ENCODE results near the gene PAMR1.

Gene PAMR1

GRCh38 chr11:35433588-35433987 is 91.8 kb downstream of the PAMR1 start:
- no peak for DNase-seq

GRCh38 chr11:35432464-35432863 is 93.0 kb downstream of the PAMR1 start:
- no peak for DNase-seq

DNA sequence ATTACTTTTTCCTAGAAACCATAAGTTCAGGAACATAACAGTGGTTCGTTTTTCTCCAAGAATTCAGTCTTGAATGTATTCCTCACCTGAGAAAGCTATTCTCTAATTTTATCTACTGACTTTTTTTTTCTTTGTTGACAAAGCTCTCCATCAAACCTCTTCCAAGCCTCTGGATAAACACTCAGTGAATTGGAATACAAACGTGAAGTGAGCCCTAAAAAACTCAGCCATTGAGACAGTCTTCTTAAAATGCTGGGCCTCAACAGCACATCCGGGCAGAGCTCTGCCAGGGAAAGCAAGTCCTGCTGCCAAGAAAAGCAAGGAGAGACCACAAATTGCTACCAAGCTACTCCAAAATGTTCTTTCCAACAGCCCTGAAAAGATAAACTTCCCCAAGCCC is 98.3 kb downstream of the PAMR1 start:
- DNase-seq, result peak in 1 of 2 donors; percentile 62

GRCh38 chr11:35426351-35426750 is 99.1 kb downstream of the PAMR1 start:
- no peak for DNase-seq

- no peak for DNase-seq
Measured at GRCh38 chr11:35425603-35426212, 99.7 kb downstream of the PAMR1 start.

- no peak for DNase-seq
Measured at GRCh38 chr11:35424157-35424940, 101.1 kb downstream of the PAMR1 start.

DNA sequence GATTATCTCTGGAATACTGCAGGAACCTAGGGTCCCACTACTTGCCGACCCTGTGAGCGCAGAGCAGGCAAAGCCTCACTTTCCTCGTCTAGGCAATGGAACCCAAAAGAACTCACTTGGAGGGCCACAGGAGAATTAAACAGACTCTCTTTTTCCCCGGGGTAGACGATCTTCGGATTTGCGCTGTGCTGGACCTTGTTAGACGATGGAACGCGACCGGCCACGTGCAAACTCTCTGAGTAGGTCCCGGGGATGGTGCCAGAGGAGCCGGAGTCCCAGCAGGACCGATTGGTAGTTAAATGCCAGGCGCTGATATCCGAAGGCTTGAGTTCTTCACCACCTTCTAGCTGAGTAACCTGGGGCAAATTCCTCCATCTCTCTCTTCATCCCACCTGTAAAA is 105.0 kb downstream of the PAMR1 start:
- DNase-seq, result peak in 1 of 2 donors; percentile 36

DNA sequence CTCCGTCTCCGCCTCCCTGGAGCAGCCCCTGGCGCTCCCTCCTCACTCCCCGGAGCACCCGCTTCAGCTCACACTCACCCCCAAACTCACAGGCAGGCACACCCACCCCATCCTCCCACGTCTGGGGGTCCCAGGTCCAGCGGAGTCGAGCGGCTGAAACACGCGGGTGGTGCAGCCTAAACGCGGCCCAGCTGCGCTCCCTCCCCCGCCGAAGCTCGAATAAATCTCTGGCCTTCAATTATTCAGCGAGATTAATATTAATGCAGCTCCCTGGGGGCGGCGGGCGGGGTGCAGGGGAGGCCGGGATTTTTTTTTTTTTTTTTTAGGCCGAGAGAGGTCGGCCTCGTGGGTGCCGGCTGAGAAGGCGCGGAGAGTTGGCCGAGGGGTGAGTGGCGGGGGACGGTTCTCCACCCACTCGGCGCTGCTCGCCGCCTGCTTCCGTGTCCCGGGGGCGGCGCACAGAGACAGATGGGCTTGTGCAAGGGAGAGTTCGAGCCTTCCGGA is 105.5 kb downstream of the PAMR1 start:
- DNase-seq, result no peak

DNA sequence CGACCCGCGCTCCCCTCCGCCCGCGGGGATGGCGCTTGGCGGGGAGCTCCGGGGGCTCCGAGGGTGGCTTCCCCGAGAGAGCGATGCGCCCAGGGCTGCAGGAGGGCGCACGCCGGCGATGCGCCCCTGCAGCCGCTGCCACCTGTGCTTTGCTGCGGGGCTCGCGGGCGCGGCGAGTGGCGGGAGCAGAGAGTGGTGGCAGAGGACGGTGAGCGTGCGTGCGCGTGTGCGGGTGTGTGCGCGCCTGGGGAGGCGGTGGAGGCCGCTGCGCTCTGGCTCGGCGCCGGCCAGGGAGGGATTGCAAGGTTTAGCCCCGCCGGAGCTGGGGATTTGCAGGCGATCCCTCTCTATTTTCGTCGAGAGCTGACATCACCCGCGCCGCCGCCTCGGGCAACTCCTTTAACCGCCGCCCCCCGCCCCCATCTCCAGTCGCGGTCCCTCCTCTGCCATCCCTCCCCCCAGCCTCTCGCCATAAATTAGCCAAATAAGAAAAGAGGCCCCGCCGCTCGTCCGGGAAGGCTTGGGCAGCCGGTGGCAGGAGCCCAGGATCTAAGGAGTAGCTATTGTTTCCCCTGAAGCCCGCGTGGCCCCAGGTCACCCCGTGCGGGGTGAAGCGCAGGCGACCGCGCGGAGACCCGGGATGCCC is 106.1 kb downstream of the PAMR1 start, which contains the start of gene SLC1A2:
TSS of gene SLC1A2 (minus strand) at position 375 of the 646 bp plus-strand sequence. CDS start 592 bp downstream, outside the sequence.
- peak; percentile 37 to 45 for DNase-seq

DNA sequence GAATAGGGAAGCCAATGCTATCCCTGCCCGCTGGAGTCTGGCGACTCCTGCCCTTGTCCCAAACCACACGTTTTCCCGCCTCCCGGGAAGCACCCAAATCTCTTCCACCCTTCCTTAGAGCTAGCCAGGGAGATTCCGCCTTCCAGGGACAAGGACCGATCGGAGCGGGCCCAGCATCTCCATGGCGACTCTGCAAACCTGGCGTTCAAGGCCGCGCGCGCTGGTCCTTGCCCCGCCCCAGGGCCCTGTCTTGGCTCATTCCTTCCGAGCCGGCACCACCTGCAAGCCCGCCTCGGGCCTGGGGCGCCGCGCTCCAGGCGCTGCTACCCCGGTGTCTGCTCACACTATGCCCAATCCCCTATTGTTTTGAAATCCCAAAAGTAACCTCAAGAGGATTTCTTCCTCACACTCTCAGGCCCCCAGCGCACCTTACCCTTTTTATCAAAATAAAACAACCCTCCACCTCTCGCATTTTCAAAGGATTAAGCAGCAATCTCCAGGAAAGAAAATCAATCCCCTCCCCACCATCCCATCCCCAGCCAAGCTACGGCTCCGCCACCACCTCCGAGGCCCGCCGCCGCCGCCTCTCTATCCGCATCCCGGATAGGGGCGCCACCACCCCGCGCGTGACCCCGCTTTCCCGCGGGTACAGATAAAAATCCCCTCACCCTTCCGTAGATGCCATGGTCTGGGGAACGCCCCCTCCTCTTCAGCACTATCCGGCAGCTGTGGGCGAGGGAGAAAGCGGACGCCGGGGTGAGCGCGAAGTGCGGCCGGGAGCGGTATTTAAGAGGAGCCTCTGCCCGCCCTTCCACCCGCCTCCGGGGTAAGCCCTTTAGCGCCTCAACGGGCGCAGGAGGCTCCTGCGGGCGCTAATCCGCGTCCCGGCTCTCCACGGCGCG is 106.9 kb downstream of the PAMR1 start:
- no peak for DNase-seq

GRCh38 chr11:35415487-35415886 is 109.9 kb downstream of the PAMR1 start:
- no peak for DNase-seq

- no peak for DNase-seq
Measured at GRCh38 chr11:35414776-35415175, 110.6 kb downstream of the PAMR1 start.

DNA sequence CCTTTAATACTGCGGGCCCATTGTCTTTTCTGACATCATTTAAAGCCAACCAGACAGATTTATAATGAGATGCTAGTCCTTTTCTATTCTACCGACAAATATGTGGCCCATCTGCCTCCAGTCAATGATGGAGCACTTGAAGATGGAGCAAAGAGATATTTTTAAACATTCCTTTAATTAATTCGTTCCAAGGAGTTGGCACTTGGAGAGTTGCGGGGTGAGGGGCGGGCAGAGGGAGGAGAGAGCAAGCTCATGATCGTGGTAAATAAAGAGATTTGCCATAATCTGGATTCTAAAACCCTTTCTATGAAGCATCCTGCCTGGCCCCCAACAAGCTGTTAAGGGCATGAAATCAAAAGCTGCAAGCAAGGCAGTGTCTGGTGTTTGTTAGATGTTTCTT is 111.1 kb downstream of the PAMR1 start:
- no peak for DNase-seq

DNA sequence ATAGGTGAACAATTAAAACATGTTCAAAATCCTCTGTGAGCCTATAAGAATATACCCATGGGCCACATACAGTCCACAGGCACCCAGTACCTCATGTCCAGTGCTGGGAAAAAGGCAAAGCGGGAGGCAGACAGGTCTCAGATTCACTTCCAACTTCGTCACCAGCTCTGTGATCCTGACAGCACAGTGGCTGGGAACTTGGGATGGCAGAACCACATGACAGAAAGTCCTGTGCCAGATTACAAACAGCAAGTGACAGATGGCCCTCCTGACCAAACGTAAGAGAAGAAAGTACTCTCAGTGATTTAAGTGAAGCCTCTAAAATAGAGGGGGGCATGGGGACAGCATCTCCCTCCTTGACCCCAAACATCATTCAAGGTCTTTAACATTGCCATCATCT is 111.8 kb downstream of the PAMR1 start:
- DNase-seq, result no peak

- no peak for DNase-seq
Measured at GRCh38 chr11:35412285-35412684, 113.1 kb downstream of the PAMR1 start.

- no peak for DNase-seq
Measured at GRCh38 chr11:35407041-35407440, 118.4 kb downstream of the PAMR1 start.

GRCh38 chr11:35404388-35404775 is 121.0 kb downstream of the PAMR1 start:
- peak in 1 of 2 donors; percentile 31 for DNase-seq

- no peak for DNase-seq
Measured at GRCh38 chr11:35403765-35404387, 121.5 kb downstream of the PAMR1 start.

DNA sequence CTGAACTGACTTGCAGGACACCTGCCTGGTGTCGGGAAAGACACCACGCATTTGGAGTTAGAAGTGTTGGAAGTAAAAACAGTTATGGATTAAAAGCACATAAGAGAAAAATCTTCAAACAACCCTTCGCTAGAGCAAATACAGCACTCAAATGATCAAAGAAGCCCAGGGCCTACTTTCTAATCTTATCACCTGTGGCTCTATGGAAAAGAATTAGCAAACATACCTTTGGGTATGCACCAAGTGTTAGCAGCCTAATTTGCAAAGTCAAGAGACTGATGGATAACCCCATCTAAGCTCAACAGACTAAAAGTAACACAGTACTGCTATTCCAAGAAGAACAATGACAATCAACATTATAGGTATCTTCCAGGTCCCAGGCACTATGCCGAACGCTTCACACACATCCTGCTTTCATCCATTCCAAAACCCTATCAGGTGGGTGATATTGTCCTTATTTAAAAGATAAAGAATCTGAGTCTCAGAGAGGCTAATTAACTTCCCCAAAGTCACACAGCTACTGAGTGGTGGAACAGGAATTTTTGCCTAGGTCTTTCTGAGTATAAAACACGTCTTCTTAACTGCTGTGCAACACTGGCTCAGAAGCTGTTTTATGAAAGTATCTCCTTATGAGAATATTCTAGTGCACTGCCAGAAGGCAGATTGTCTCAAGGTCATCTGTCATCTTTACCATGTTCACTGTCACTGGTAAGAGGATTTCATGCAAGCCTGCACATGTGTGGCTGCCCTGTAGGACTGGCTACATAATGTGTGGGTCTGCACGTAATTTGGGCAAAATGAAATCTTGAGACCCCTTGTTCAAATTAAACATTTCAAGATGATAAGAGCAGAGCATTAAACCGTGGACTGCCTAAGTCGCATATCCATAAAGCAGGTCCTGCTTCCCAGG is 122.4 kb downstream of the PAMR1 start:
- DNase-seq, result no peak

DNA sequence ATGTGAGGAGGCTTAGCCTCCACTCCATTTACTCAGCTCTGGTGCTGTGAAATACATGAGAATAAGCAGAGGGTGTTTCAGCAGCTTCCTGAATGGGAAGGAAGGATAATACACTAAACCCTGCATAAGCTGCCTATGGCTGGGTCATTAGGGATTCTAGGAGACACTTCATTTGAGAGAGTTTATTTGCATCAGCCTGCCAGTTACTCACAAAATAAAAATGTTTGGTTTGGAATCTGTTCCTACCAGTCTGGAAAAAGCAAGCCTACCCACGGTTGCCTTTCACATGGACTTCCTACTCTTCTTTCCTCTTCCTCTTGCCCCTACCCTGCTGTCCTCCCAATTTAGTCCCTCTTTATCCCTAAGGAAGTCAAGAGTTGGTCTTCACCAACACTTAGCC is 126.5 kb downstream of the PAMR1 start:
- DNase-seq, result no peak

- DNase-seq, result no peak
Measured at GRCh38 chr11:35394941-35395340, 130.5 kb downstream of the PAMR1 start.

Measured in hippocampal formation (tissue), 2 donors.